Endothelial cell (in vitro differentiated cells): ENCODE data around the gene CSF2RB. TPM values are rescaled to one million over a fixed set of nuclear protein-coding genes. Genes with fewer than 3 reads are reported as not detected.
A peak's percentile ranks its signal among the peaks of the same experiment; 100 is the strongest.

ENCODE experiments used
- DNase-seq: peaks from one replicate; pipeline ENCODE4 v3.0.0; 2021; ENCODE audit warnings: low spot score
- H3K27ac Mint-ChIP-seq: one replicate; pipeline ENCODE4 v1.8.0; 2021; ENCODE audit warnings: mixed read lengths, inconsistent platforms; ENCODE audit not compliant: unreplicated experiment
- H3K27me3 Mint-ChIP-seq: one replicate; pipeline ENCODE4 v1.8.0; 2021; ENCODE audit warnings: mild to moderate bottlenecking, moderate library complexity, mixed read lengths, inconsistent platforms; ENCODE audit not compliant: unreplicated experiment
- H3K36me3 Mint-ChIP-seq: one replicate; pipeline ENCODE4 v1.8.0; 2021; ENCODE audit warnings: mild to moderate bottlenecking, low read depth, mixed read lengths, inconsistent platforms; ENCODE audit not compliant: unreplicated experiment
- H3K4me1 Mint-ChIP-seq: one replicate; pipeline ENCODE4 v1.8.0; 2021; ENCODE audit warnings: mild to moderate bottlenecking, mixed read lengths, inconsistent platforms; ENCODE audit not compliant: unreplicated experiment
- H3K4me3 Mint-ChIP-seq: one replicate; pipeline ENCODE4 v1.8.0; 2021; ENCODE audit warnings: mild to moderate bottlenecking, mixed read lengths, inconsistent platforms; ENCODE audit not compliant: unreplicated experiment
- H3K9me3 Mint-ChIP-seq: one replicate; pipeline ENCODE4 v1.8.0; 2021; ENCODE audit warnings: mixed read lengths, inconsistent platforms; ENCODE audit not compliant: unreplicated experiment
- CTCF ChIP-seq: fragments of 200-600 bp; sonication (generic); IDR thresholded peaks from one replicate; pipeline ENCODE4 v1.5.0; 2021; ENCODE audit warnings: antibody characterized with exemption; ENCODE audit not compliant: unreplicated experiment
- total RNA-seq: library from RNA; stranded (reverse); fragmentation: NEBNext Ultra II Directional; extraction: Animal tissue kit (Norgen Biotek cat#: 25700); gene quantifications from one replicate; pipeline ENCODE4 v1.2.1, GENCODE V29; 2021; ENCODE audit not compliant: unreplicated experiment

CSF2RB gene
- total RNA-seq, 1 donor from 2014 or later = 12.0 TPM

- TF ChIP-seq CTCF = no peak
- no peak for DNase-seq
- no peaks in the 10 kb centered on the region for H3K27me3 Mint-ChIP-seq
- H3K9me3 Mint-ChIP-seq = no peaks in the 10 kb centered on the region
- no peaks in the 10 kb centered on the region for H3K36me3 Mint-ChIP-seq
- H3K4me3 Mint-ChIP-seq = no peak overlapping the region
- H3K27ac Mint-ChIP-seq = no peak overlapping the region
- no peaks in the 10 kb centered on the region for H3K4me1 Mint-ChIP-seq
Measured at GRCh38 chr22:36971341-36972125, 58.1 kb downstream of the CSF2RB start.

- no peak for TF ChIP-seq CTCF
Measured at GRCh38 chr22:36976606-36977005, 63.2 kb downstream of the CSF2RB start.

GRCh38 chr22:36977401-36977861 is 64.0 kb downstream of the CSF2RB start:
- no peak overlapping the region for H3K4me3 Mint-ChIP-seq
- no peak overlapping the region for H3K27ac Mint-ChIP-seq
- no peak for TF ChIP-seq CTCF
- no peaks in the 10 kb centered on the region for H3K9me3 Mint-ChIP-seq
- H3K27me3 Mint-ChIP-seq = peaks cover 2% of the 10 kb centered on the region
- H3K36me3 Mint-ChIP-seq = no peaks in the 10 kb centered on the region
- DNase-seq = peak; percentile 59
- no peaks in the 10 kb centered on the region for H3K4me1 Mint-ChIP-seq

More at GRCh38 chr22:36976606-36977005, 63.2 kb downstream of the CSF2RB start:
- Mint-ChIP-seq H3K4me1 (no peaks in the 10 kb centered on the region), H3K27ac (no peak overlapping the region), H3K27me3 (no peaks in the 10 kb centered on the region), H3K9me3 (no peaks in the 10 kb centered on the region), H3K36me3 (no peaks in the 10 kb centered on the region), H3K4me3 (no peak overlapping the region)
- DNase-seq = no peak

- Mint-ChIP-seq H3K4me3 (no peak overlapping the region), H3K9me3 (no peaks in the 10 kb centered on the region), H3K27me3 (peaks cover 2% of the 10 kb centered on the region), H3K27ac (no peak overlapping the region), H3K36me3 (no peaks in the 10 kb centered on the region), H3K4me1 (no peaks in the 10 kb centered on the region)
- peak; percentile 91 for DNase-seq
- TF ChIP-seq CTCF = peak; percentile 86
Measured at GRCh38 chr22:36977947-36978660, 64.7 kb downstream of the CSF2RB start.
